ENCODE measurements around the gene SIPA1. TPM values are rescaled to one million over a fixed set of nuclear protein-coding genes. Genes with fewer than 3 reads are reported as not detected.

The SIPA1 gene
- total RNA-seq, 1 experiment from 2014 or later = 105 TPM

GRCh38 chr11:65593518-65594414 lies 44.1 kb upstream of the SIPA1 start:
- DNase-seq (ENCODE audit: low read depth, low spot score) (no peak), ATAC-seq (peak; percentile 72)
- BruUV-seq (replicated peaks) = no TSS peak
- Histone ChIP-seq H3K9ac (ENCODE audit: low read length) (no peak overlapping the region), H2AFZ (ENCODE audit: low read depth, low read length, poor library complexity, severe bottlenecking) (no peak overlapping the region), H3K4me3 (replicated peaks in 1 of 2; ENCODE audit: low read depth in 1 of 2, low read length in 2 of 2) (no peak overlapping the region), H3K79me2 (ENCODE audit: insufficient read depth, low read length) (no peaks in the 10 kb centered on the region), H3K36me3 (ENCODE audit: control insufficient read depth in 1 of 2, insufficient read depth in 2 of 2, low read length in 2 of 2) (peaks cover 0 to 6% of the 10 kb centered on the region in 2 experiments; a peak in 1 of 4 replicates), H4K20me1 (ENCODE audit: insufficient read depth) (no peaks in the 10 kb centered on the region), H3K27ac (ENCODE audit: low read depth, low read length) (peak overlapping the region; percentile 26; the same call in 1 of the 2 replicates), H3K4me2 (ENCODE audit: low read length) (no peak overlapping the region), H3K9me3 (ENCODE audit: control insufficient read depth in 1 of 2, insufficient read depth in 1 of 2, low read depth in 1 of 2, low read length in 2 of 2) (no peaks in the 10 kb centered on the region), H3K9me2 (ENCODE audit: insufficient read depth) (no peaks in the 10 kb centered on the region), H3K4me1 (ENCODE audit: control insufficient read depth in 1 of 2, insufficient read depth in 2 of 2, low read length in 2 of 2) (peaks cover 12 to 20% of the 10 kb centered on the region in 2 experiments), H3K27me3 (ENCODE audit: insufficient read depth, low read length) (no peaks in the 10 kb centered on the region)
- RAD21 ChIA-PET (ENCODE audit: low non-redundant PET in 1 of 2, low total read pairs in 2 of 2, uncharacterized antibody in 2 of 2, unreplicated experiment in 2 of 2) = interaction anchor here (0.7 to 1.0 kb wide), 2 partner anchors 53 kb away, joined by 3 to 5 read pairs; no protein-coding TSS in a partner anchor
- POLR2A ChIA-PET = interaction anchor here (0.8 to 1.7 kb wide), 4 partner anchors 19 to 58 kb away, joined by 3 to 5 read pairs (median 4); partner anchors contain the start of gene PCNX3
- intact Hi-C loops (cut with micrococcal nuclease) = no loop called here
- CTCF ChIA-PET = interaction anchor here (0.6 to 3.5 kb wide), 15 partner anchors 8 to 69 kb away, joined by 3 to 28 read pairs (median 5); partner anchors contain the start of genes EHBP1L1, FAM89B, PCNX3 and RELA
- TF ChIP-seq RAD21 (IDR thresholded peaks at IDR 0.05; ENCODE audit: low read depth) = peak; percentile 53
- peak; percentile 52 to 86 (median 83); a peak in 5 of 6 replicates for TF ChIP-seq CTCF (IDR thresholded peaks at IDR 0.05 in 2 of 3, conservative IDR thresholded peaks at IDR 0.05 in 1 of 3; ENCODE audit: borderline replicate concordance in 1 of 3, insufficient read depth in 1 of 3, low read depth in 2 of 3, low read length in 2 of 3)
- TF ChIP-seq SIN3A (IDR thresholded peaks at IDR 0.05; ENCODE audit: low read depth) = no peak

GRCh38 chr11:65595131-65595530 lies 42.8 kb upstream of the SIPA1 start:
- H3K9me3 ChIP-seq (ENCODE audit: control insufficient read depth in 1 of 2, insufficient read depth in 1 of 2, low read depth in 1 of 2, low read length in 2 of 2) = no peaks in the 10 kb centered on the region
- no TSS peak for BruUV-seq (replicated peaks)
- no peak for TF ChIP-seq SRF (IDR thresholded peaks at IDR 0.05; ENCODE audit: low read depth)
- RAD21 ChIA-PET (ENCODE audit: low non-redundant PET in 1 of 2, low total read pairs in 2 of 2, uncharacterized antibody in 2 of 2, unreplicated experiment in 2 of 2) = no interaction called here
- no peaks in the 10 kb centered on the region for H3K9me2 ChIP-seq (ENCODE audit: insufficient read depth)
- H3K9ac ChIP-seq (ENCODE audit: low read length) = no peak overlapping the region
- CTCF ChIA-PET = interaction anchor here (2.8 to 3.5 kb wide), 2 partner anchors 23 to 54 kb away, joined by 15 to 28 read pairs; partner anchors contain the start of gene FAM89B
- no peak overlapping the region for H3K4me3 ChIP-seq (replicated peaks in 1 of 2; ENCODE audit: low read depth in 1 of 2, low read length in 2 of 2)
- intact Hi-C loops (cut with micrococcal nuclease) = no loop called here
- H3K4me2 ChIP-seq (ENCODE audit: low read length) = peak overlapping the region; percentile 36; the same call in 1 of the 2 replicates
- no peak overlapping the region; the same call in 1 of the 2 replicates for H3K27ac ChIP-seq (ENCODE audit: low read depth, low read length)
- peaks cover 12 to 19% of the 10 kb centered on the region in 2 experiments for H3K4me1 ChIP-seq (ENCODE audit: control insufficient read depth in 1 of 2, insufficient read depth in 2 of 2, low read length in 2 of 2)
- H3K79me2 ChIP-seq (ENCODE audit: insufficient read depth, low read length) = no peaks in the 10 kb centered on the region
- H4K20me1 ChIP-seq (ENCODE audit: insufficient read depth) = no peaks in the 10 kb centered on the region
- POLR2A ChIA-PET = interaction anchor here (1.6 to 1.7 kb wide), 2 partner anchors 20 to 54 kb away, joined by 4 to 5 read pairs; partner anchors contain the start of gene PCNX3
- peaks cover 0 to 6% of the 10 kb centered on the region in 2 experiments; a peak in 1 of 4 replicates for H3K36me3 ChIP-seq (ENCODE audit: control insufficient read depth in 1 of 2, insufficient read depth in 2 of 2, low read length in 2 of 2)
- H2AFZ ChIP-seq (ENCODE audit: low read depth, low read length, poor library complexity, severe bottlenecking) = no peak overlapping the region
- no peaks in the 10 kb centered on the region for H3K27me3 ChIP-seq (ENCODE audit: insufficient read depth, low read length)
- DNase-seq (ENCODE audit: low read depth, low spot score) (no peak), ATAC-seq (no peak)

All from HCT116 (cell line).